GM18909 (cell line): ENCODE measurements around the gene PDLIM7.
"Not testable (repeated sequence)": the region's sequence is repeated elsewhere in the genome, so short reads cannot be mapped to it uniquely, and the experiment has no call there.

Source experiments
- ATAC-seq: cut with Tn5 transposase; IDR thresholded peaks from one replicate; pipeline ENCODE4 v1.9.1; 2021; ENCODE audit warnings: mild to moderate bottlenecking; ENCODE audit not compliant: unreplicated experiment, poor library complexity

PDLIM7 gene

GRCh38 chr5:177497292-177498012, at the start of gene PDLIM7:
Gene PDLIM7 (minus strand): TSS chr5:177497604. CDS start chr5:177496512, 1,092 bp downstream.
- peak; percentile 67 for ATAC-seq

- ATAC-seq: no peak
Measured at GRCh38 chr5:177546258-177546741, 48.9 kb upstream of the PDLIM7 start.

- ATAC-seq: no peak
Measured at GRCh38 chr5:177545487-177546257, 48.3 kb upstream of the PDLIM7 start.

DNA sequence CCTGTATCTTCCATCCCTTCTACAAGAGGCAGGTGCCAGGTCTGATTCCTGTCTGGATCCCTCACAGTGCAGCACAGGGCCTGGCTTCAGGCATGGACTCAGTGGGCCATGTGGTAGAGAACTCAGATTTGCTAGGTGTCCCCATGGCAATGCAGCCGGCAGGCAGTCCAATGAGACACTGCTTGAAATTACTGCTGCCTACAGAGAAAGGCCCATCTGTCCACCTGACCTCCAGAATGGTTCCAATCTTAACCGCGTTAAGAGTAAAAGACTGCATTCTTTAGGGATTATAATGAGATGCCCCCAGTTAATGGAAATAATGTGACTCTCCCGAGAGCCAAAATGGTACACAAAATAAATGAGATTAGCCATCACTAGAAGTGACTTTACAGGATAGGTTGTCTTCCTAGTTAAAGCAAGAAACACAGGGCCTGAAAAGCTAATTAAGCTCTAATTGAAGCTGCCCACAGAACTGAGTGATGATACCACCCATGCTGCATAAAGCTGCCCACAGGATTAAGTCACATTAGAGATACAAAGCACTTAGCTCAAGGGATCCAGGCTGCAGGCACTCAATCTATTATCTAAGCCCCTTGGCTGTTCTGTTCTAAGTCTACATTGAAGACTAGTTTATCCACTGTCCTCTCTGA, 45.5 kb upstream of the PDLIM7 start:
- no peak for ATAC-seq

- ATAC-seq: no peak
Measured at GRCh38 chr5:177540438-177540837, 43.0 kb upstream of the PDLIM7 start.

DNA sequence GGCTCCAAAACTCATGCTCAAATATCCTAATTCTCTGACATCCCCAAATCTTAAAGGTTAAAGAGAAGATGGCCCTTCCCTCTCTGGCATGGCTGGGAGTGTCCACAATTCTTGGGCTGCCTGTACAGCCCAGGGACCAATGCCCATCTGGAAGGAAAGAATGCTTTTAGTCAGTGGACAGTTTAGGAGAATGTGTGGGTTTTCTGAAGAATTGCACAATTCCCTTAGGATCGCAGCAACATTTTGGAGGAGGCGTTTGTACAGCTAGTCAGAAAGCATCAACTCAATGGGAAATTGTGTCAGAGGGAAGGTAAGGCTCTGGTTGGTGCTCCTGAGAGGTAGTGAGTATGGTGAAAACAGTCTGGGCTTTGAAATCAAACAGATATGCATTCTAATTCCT, 42.0 kb upstream of the PDLIM7 start:
- no peak for ATAC-seq

DNA sequence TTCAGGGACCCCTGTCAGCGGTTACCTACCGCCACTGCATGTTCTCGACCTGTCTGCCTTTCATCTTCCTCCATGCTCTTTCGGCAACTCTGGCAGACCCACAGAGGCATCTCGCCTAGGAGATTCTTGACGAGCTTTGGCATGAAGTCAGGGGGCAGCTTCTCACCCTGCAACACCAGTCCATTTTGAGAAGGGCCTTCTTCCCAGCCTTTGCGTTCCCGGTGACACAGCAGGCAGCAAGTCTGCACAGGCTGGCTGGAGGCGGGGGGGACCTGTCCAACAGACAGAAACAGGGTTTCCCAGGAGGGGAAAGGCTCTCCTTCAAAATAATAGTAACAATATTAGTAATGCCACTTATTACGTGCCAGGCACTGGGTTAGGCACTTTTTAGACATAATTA, 41.5 kb upstream of the PDLIM7 start:
- no peak for ATAC-seq

GRCh38 chr5:177537389-177538361, 40.3 kb upstream of the PDLIM7 start:
- ATAC-seq: no peak

GRCh38 chr5:177536386-177536785, 39.0 kb upstream of the PDLIM7 start:
- no peak for ATAC-seq

DNA sequence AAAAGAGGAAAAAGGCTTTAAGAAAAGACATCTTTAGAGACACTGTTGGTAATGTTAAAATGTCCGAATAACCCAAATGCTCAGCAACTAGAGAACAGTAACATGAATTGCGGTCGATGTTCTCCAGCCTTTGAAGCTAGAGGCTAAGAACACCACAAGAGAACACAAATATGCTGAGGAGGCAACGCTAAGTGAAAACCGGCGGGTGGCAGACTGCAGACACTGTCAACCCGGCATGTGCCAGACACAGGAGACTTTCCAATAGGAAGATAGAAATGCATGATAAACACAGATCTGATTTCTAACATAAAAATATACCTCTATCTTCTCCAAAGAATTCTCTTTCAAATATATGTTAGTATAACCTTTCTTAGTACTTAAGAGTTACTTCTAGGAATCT, 37.7 kb upstream of the PDLIM7 start:
- no peak for ATAC-seq

- ATAC-seq: not testable (repeated sequence)
Measured at GRCh38 chr5:177534433-177534832, 37.0 kb upstream of the PDLIM7 start.

DNA sequence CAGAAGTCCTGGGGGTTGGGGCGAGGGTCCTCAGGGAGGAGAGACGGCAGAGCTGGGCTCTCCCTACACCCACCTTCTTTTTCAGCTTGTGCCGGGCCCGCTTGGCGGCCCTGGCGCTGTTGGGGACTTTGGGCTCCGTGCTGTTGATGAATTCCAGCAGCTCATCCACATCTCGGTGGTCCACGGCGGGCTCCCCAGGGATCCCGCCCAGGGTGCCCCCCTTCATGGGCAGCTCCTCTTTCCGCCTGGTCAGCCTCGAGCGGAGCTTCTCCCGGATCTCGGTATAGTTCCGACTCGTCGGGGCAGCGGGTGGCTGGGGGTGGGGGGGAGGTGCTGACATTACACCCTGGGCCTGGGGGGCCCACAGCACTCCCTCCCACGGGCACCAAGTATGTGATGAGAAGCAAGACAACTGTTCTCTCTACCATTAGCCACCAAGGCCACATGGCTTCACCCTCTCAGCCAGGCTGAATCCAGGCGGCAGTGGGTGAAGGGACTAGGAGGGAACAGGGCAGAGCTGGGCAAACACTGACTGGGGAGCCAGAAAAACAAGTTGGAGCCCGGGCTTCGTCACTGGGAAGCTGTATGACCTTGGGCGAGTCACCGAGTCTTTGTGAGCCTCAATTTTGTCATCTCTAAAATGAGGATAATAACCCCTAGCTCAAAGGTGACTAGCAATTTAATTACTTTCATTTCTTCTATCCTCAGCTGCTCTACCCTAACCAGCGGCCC, 34.0 kb upstream of the PDLIM7 start:
- no peak for ATAC-seq

DNA sequence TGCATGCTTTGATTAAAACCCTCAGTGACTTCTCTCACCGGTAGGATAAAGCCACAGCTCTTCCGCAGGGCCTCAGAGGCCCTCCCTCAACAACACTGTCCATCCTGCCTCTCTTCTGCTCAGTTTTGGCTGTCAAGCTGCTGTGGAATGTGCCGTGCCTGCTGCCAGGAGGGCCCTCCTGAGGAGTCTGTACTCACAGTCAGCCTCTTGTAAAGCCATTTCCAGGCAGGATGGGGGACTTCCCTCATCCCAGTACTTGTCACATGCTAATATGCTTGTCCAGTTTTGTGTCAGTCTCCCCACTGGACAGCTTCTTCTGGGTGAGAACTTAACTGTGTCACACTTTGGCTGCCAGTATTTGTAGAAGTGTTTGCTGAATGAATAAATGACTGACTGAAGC, 33.2 kb upstream of the PDLIM7 start:
- no peak for ATAC-seq

- ATAC-seq: no peak
Measured at GRCh38 chr5:177529247-177530203, 32.1 kb upstream of the PDLIM7 start.

DNA sequence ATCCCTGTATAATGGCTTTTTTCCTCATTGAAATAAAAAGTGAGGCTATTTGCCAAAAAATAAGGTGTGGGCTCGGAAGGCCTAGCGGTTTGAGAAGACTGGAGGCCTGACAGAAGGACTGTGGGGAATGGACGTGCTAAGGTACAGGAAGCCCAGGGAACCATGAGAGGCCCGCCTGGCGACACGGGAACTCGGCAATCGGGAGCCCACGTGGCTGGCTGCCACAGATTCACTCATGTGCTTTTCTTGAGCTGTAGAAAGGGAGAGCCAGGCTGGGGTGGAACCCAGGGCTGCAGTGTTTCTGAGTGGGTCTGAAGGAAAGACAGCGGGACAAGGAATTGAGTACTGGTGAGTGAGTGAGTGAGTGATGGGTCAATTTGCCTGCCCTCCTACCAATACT, 31.2 kb upstream of the PDLIM7 start:
- no peak for ATAC-seq

GRCh38 chr5:177527595-177527994, 30.2 kb upstream of the PDLIM7 start:
- ATAC-seq: no peak

GRCh38 chr5:177526791-177527190, 29.4 kb upstream of the PDLIM7 start:
- no peak for ATAC-seq

- ATAC-seq: no peak
Measured at GRCh38 chr5:177526191-177526590, 28.8 kb upstream of the PDLIM7 start.
